ENCODE data around the gene AUTS2. TPM values are rescaled to one million over a fixed set of nuclear protein-coding genes. Genes with fewer than 3 reads are reported as not detected.

AUTS2 gene
- total RNA-seq, 2 experiments from 2014 or later, result 17.5 to 23.8 TPM

- peaks cover 21% of the 10 kb centered on the region for H3K27me3 Mint-ChIP-seq
- H3K4me1 Mint-ChIP-seq, result peaks cover 16% of the 10 kb centered on the region
- POLR2A ChIA-PET, result no interaction called here
- H3K9me3 Mint-ChIP-seq, result peaks cover 4% of the 10 kb centered on the region
- no peak for DNase-seq
- H3K4me3 Mint-ChIP-seq, result no peak overlapping the region
- peak; percentile 33 for ATAC-seq (ENCODE audit: low read depth)
- H3K36me3 Mint-ChIP-seq, result peaks cover 5% of the 10 kb centered on the region
- H3K27ac Mint-ChIP-seq, result no peak overlapping the region
Measured at GRCh38 chr7:70347463-70348254, 749.4 kb downstream of the AUTS2 start.

GRCh38 chr7:70349031-70349430 is 750.8 kb downstream of the AUTS2 start:
- peaks cover 17% of the 10 kb centered on the region for H3K27me3 Mint-ChIP-seq

GRCh38 chr7:70349819-70350218 is 751.5 kb downstream of the AUTS2 start:
- Mint-ChIP-seq H3K27me3 (peaks cover 13% of the 10 kb centered on the region), H3K27ac (no peak overlapping the region), H3K4me1 (peaks cover 27% of the 10 kb centered on the region), H3K4me3 (no peak overlapping the region), H3K9me3 (peaks cover 4% of the 10 kb centered on the region), H3K36me3 (peaks cover 2% of the 10 kb centered on the region)
- no peak for ATAC-seq (ENCODE audit: low read depth)
- no peak for DNase-seq
- POLR2A ChIA-PET, result no interaction called here

More at GRCh38 chr7:70349031-70349430, 750.8 kb downstream of the AUTS2 start:
- Mint-ChIP-seq H3K36me3 (peaks cover 2% of the 10 kb centered on the region), H3K4me3 (no peak overlapping the region), H3K4me1 (peaks cover 19% of the 10 kb centered on the region), H3K27ac (no peak overlapping the region), H3K9me3 (peaks cover 4% of the 10 kb centered on the region)
- DNase-seq (no peak), ATAC-seq (ENCODE audit: low read depth) (no peak)
- POLR2A ChIA-PET, result no interaction called here

GRCh38 chr7:70352088-70352487 is 753.8 kb downstream of the AUTS2 start:
- Mint-ChIP-seq H3K27ac (no peak overlapping the region), H3K4me3 (no peak overlapping the region)
- POLR2A ChIA-PET, result no interaction called here

GRCh38 chr7:70352906-70353305 is 754.6 kb downstream of the AUTS2 start:
- peaks cover 6% of the 10 kb centered on the region for H3K27me3 Mint-ChIP-seq
- H3K27ac Mint-ChIP-seq, result no peak overlapping the region
- H3K4me1 Mint-ChIP-seq, result peaks cover 11% of the 10 kb centered on the region
- H3K4me3 Mint-ChIP-seq, result no peak overlapping the region
- peaks cover 4% of the 10 kb centered on the region for H3K9me3 Mint-ChIP-seq
- DNase-seq (no peak), ATAC-seq (ENCODE audit: low read depth) (no peak)
- POLR2A ChIA-PET, result no interaction called here
- H3K36me3 Mint-ChIP-seq, result peaks cover 2% of the 10 kb centered on the region

More at GRCh38 chr7:70352088-70352487, 753.8 kb downstream of the AUTS2 start:
- no peak for ATAC-seq (ENCODE audit: low read depth)
- Mint-ChIP-seq H3K4me1 (peaks cover 19% of the 10 kb centered on the region), H3K27me3 (peaks cover 6% of the 10 kb centered on the region), H3K9me3 (peaks cover 4% of the 10 kb centered on the region), H3K36me3 (peaks cover 2% of the 10 kb centered on the region)
- no peak for DNase-seq

- DNase-seq (no peak), ATAC-seq (ENCODE audit: low read depth) (no peak)
- Mint-ChIP-seq H3K9me3 (peaks cover 6% of the 10 kb centered on the region), H3K27ac (no peak overlapping the region), H3K4me3 (no peak overlapping the region), H3K36me3 (peaks cover 2% of the 10 kb centered on the region), H3K27me3 (peaks cover 6% of the 10 kb centered on the region), H3K4me1 (peaks cover 11% of the 10 kb centered on the region)
- POLR2A ChIA-PET, result no interaction called here
Measured at GRCh38 chr7:70353330-70353945, 755.2 kb downstream of the AUTS2 start.

- peaks cover 6% of the 10 kb centered on the region for H3K27me3 Mint-ChIP-seq
- ATAC-seq (ENCODE audit: low read depth) (no peak), DNase-seq (no peak)
- H3K9me3 Mint-ChIP-seq, result peaks cover 6% of the 10 kb centered on the region
- no peak overlapping the region for H3K27ac Mint-ChIP-seq
- POLR2A ChIA-PET, result no interaction called here
- H3K36me3 Mint-ChIP-seq, result peaks cover 2% of the 10 kb centered on the region
- H3K4me1 Mint-ChIP-seq, result peaks cover 11% of the 10 kb centered on the region
- no peak overlapping the region for H3K4me3 Mint-ChIP-seq
Measured at GRCh38 chr7:70353946-70354335, 755.7 kb downstream of the AUTS2 start.

- peak; percentile 58 for ATAC-seq (ENCODE audit: low read depth)
- Mint-ChIP-seq H3K27me3 (peaks cover 3% of the 10 kb centered on the region), H3K36me3 (peaks cover 2% of the 10 kb centered on the region), H3K4me1 (peaks cover 11% of the 10 kb centered on the region), H3K9me3 (peaks cover 6% of the 10 kb centered on the region), H3K27ac (peak overlapping the region; percentile 15), H3K4me3 (peak overlapping the region; percentile 26)
- no peak for DNase-seq
- POLR2A ChIA-PET, result no interaction called here
Measured at GRCh38 chr7:70354409-70355169, 756.3 kb downstream of the AUTS2 start.

GRCh38 chr7:70355198-70356020 is 757.1 kb downstream of the AUTS2 start:
- Mint-ChIP-seq H3K4me1 (peaks cover 11% of the 10 kb centered on the region), H3K36me3 (peaks cover 2% of the 10 kb centered on the region), H3K9me3 (peaks cover 5% of the 10 kb centered on the region), H3K27ac (no peak overlapping the region), H3K27me3 (no peaks in the 10 kb centered on the region), H3K4me3 (no peak overlapping the region)
- POLR2A ChIA-PET, result no interaction called here
- ATAC-seq (ENCODE audit: low read depth), result no peak
- no peak for DNase-seq

GRCh38 chr7:70356085-70356786 is 758.0 kb downstream of the AUTS2 start:
- Mint-ChIP-seq H3K4me3 (no peak overlapping the region), H3K4me1 (peaks cover 11% of the 10 kb centered on the region), H3K9me3 (peaks cover 3% of the 10 kb centered on the region), H3K27ac (no peak overlapping the region), H3K36me3 (no peaks in the 10 kb centered on the region), H3K27me3 (no peaks in the 10 kb centered on the region)
- no peak for ATAC-seq (ENCODE audit: low read depth)
- no peak for DNase-seq
- POLR2A ChIA-PET, result no interaction called here

- POLR2A ChIA-PET, result no interaction called here
- Mint-ChIP-seq H3K36me3 (no peaks in the 10 kb centered on the region), H3K27ac (no peak overlapping the region)
Measured at GRCh38 chr7:70356787-70357328, 758.6 kb downstream of the AUTS2 start.

GRCh38 chr7:70360557-70360956 is 762.3 kb downstream of the AUTS2 start:
- H3K36me3 Mint-ChIP-seq, result no peaks in the 10 kb centered on the region
- no peak overlapping the region for H3K4me3 Mint-ChIP-seq
- peaks cover 4% of the 10 kb centered on the region for H3K9me3 Mint-ChIP-seq
- H3K4me1 Mint-ChIP-seq, result peaks cover 13% of the 10 kb centered on the region
- H3K27me3 Mint-ChIP-seq, result peaks cover 6% of the 10 kb centered on the region
- no peak overlapping the region for H3K27ac Mint-ChIP-seq
- POLR2A ChIA-PET, result interaction anchor here (0.8 kb wide), 1 partner anchor 49 kb away, joined by 3 read pairs; no protein-coding TSS in a partner anchor
- no peak for DNase-seq
- ATAC-seq (ENCODE audit: low read depth), result no peak

More at GRCh38 chr7:70356787-70357328, 758.6 kb downstream of the AUTS2 start:
- DNase-seq (no peak), ATAC-seq (ENCODE audit: low read depth) (no peak)
- Mint-ChIP-seq H3K4me1 (peaks cover 16% of the 10 kb centered on the region), H3K27me3 (peaks cover 2% of the 10 kb centered on the region), H3K4me3 (no peak overlapping the region), H3K9me3 (peaks cover 3% of the 10 kb centered on the region)

Measured in activated naive CD8-positive, alpha-beta T cell treated with anti-CD3 and anti-CD28 coated beads, Interleukin-2, amount 10 ng/mL, durations not matched to agents 7 days and 5 days (primary cell).